H54 (cell line): ENCODE results near the gene ZNF473.

Source experiments
- DNase-seq: peaks from one replicate; pipeline ENCODE4 v3.0.0; 2011; ENCODE audit warnings: low spot score, mixed read lengths; ENCODE audit not compliant: insufficient read length
- FAIRE-seq: peaks from 3 replicates; lab custom pipeline; 2011; peaks lifted over from hg19 to GRCh38; lab: Jason Lieb, UNC
- POLR2A ChIP-seq: IDR thresholded peaks from 2 replicates; pipeline ENCODE4 v1.6.1; 2011; ENCODE audit warnings: low read depth, mild to moderate bottlenecking, low read length

The ZNF473 gene

GRCh38 chr19:50022823-50023222 lies 3.0 kb upstream of the ZNF473 start:
- no peak for FAIRE-seq
- no peak for TF ChIP-seq POLR2A
- no peak for DNase-seq

GRCh38 chr19:50024719-50025021 lies 1.1 kb upstream of the ZNF473 start:
- TF ChIP-seq POLR2A: no peak
- DNase-seq (no peak), FAIRE-seq (no peak)

- DNase-seq: peak; percentile 94
- TF ChIP-seq POLR2A: peak; percentile 67
- peak; percentile 97 for FAIRE-seq
Measured at GRCh38 chr19:50025022-50025793, 597 bp upstream of the ZNF473 start, which contains the start of gene VRK3. Gene VRK3, minus strand, starts transcription at chr19:50025372. Its CDS starts 9,210 bp downstream, at chr19:50016162.

GRCh38 chr19:50026550-50026906 lies 723 bp downstream of the ZNF473 start:
- DNase-seq (no peak), FAIRE-seq (no peak)
- TF ChIP-seq POLR2A: no peak

- no peak for TF ChIP-seq POLR2A
- DNase-seq: no peak
- no peak for FAIRE-seq
Measured at GRCh38 chr19:50030225-50030624, 4.4 kb downstream of the ZNF473 start.

GRCh38 chr19:50030937-50031336 lies 5.1 kb downstream of the ZNF473 start:
- FAIRE-seq (no peak), DNase-seq (no peak)
- TF ChIP-seq POLR2A: no peak

- FAIRE-seq (no peak), DNase-seq (no peak)
- TF ChIP-seq POLR2A: no peak
Measured at GRCh38 chr19:50036908-50037307, 11.1 kb downstream of the ZNF473 start.

GRCh38 chr19:50039968-50040367 lies 14.2 kb downstream of the ZNF473 start:
- FAIRE-seq (no peak), DNase-seq (no peak)
- no peak for TF ChIP-seq POLR2A

- no peak for TF ChIP-seq POLR2A
- DNase-seq: no peak
- FAIRE-seq: no peak
Measured at GRCh38 chr19:50040967-50041366, 15.2 kb downstream of the ZNF473 start.

- FAIRE-seq: no peak
- no peak for DNase-seq
- no peak for TF ChIP-seq POLR2A
Measured at GRCh38 chr19:50042363-50043024, 16.7 kb downstream of the ZNF473 start.

GRCh38 chr19:50043967-50044366 lies 18.2 kb downstream of the ZNF473 start:
- no peak for DNase-seq

GRCh38 chr19:50044922-50045321 lies 19.1 kb downstream of the ZNF473 start:
- no peak for TF ChIP-seq POLR2A
- DNase-seq: no peak
- FAIRE-seq: no peak

More at GRCh38 chr19:50043967-50044366, 18.2 kb downstream of the ZNF473 start:
- FAIRE-seq: no peak
- TF ChIP-seq POLR2A: no peak

GRCh38 chr19:50046649-50047503 lies 21.1 kb downstream of the ZNF473 start:
- DNase-seq (no peak), FAIRE-seq (no peak)
- no peak for TF ChIP-seq POLR2A

- FAIRE-seq (no peak), DNase-seq (no peak)
- no peak for TF ChIP-seq POLR2A
Measured at GRCh38 chr19:50047671-50048070, 21.9 kb downstream of the ZNF473 start.
